Left colon (tissue), 2 donors: ENCODE data around the gene FAM133A. TPM values are rescaled to one million over a fixed set of nuclear protein-coding genes. Genes with fewer than 3 reads are reported as not detected.

ENCODE experiments used
- ATAC-seq: fragments of 200-7000 bp; cut with Tn5 transposase; one replicate; pipeline ENCODE4 v1.9.1; 2020; ENCODE audit warnings: mild to moderate bottlenecking, moderate library complexity
- DNase-seq, 2 donors: peaks; one replicate each; pipeline ENCODE4 v3.0.0-alpha.2; 2020
- intact Hi-C, 2 donors: fragments of 100-400 bp; cut with DNase I in 1 of 2; cut with micrococcal nuclease in 1 of 2; formaldehyde crosslinking; loops; one replicate each; pipeline versions ENCODE4 v1.11.2 to v1.14.0; 2022; cut with DNase I, micrococcal nuclease
- long read RNA-seq: library from polyadenylated mRNA; unstranded; transcript quantifications from one replicate; pipeline ENCODE4 v2.0.0, GENCODE V29; 2021
- total RNA-seq, 2 donors: library from RNA; stranded (reverse); fragmentation: NEBNext Ultra II Directional; extraction: Animal tissue kit (Norgen Biotek cat#: 25700); gene quantifications; one replicate each; pipeline ENCODE4 v1.2.1, GENCODE V29; 2021
- donor health status: DM: no; HTN: no; CAD: no.
- donor health status: DM: yes; HTN: yes; CAD: no.

The FAM133A gene
- total RNA-seq, result not detected
- long read RNA-seq, result 0 reads

DNA sequence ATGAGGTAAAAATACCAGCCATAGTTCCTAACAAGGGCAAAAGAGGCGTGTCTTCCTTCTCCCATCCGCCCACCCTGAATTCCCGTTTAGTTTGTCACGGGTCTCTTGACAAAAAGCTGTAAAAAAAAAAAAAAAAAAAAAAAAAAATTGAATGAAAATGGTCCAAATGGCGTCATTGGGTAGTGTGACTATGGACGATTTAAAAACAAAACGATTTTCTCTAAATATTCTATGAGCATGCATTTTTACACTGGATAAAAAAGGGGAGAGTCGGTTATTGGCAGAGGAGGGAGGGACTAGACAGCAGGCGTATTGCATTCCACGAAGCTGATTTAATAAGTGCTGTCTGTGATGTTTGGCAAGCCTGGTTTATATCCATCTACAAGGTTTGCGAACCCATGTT, at the start of gene FAM133A:
Gene FAM133A (plus strand): TSS at position 338 of the 403 bp plus-strand sequence. CDS start 35,214 bp downstream, outside the sequence.
- intact Hi-C loops, result no loop called here
- DNase-seq (no peak), ATAC-seq (no peak)

DNA sequence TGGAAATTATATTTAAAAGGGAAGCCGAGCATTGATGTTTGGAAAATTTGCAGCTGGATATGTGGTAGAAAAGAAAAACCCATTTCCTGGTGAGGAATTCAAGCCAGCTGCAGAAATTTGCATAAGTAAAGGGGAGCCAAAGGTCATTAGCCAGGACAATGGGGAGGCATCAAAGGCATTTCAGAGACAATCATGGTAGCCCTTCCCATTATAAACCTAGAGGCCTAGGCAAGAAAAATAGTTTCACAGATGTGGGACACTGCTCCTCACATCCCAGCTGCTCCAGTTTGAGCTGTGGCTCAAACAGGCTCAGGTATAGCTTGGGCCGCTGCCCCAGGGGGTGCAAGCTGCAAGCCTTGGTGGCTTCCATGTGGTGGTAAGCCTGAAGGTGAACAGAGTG, 36.4 kb upstream of the FAM133A start:
- DNase-seq (no peak), ATAC-seq (no peak)
- intact Hi-C loops, result no loop called here

DNA sequence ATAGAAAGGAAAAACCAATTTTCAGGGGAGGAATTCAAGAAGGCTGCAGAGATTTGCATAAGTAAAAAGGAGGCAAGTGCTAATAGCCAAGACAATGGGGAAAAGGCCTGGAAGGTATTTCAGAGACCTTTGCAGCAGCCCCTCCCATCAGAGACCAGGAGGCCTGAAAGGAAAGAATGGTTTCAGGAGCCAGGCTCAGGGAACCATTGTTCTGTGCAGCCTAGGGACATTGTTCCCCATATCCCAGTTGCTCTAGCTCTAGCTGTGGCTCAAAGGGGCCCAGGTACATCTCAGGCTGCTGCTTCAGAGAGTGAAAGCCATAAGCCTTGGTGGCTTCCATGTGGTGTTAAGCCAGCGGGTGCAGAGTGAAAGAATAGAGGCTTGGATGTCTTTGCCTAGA, 24.6 kb upstream of the FAM133A start:
- DNase-seq (no peak), ATAC-seq (no peak)
- intact Hi-C loops, result no loop called here

DNA sequence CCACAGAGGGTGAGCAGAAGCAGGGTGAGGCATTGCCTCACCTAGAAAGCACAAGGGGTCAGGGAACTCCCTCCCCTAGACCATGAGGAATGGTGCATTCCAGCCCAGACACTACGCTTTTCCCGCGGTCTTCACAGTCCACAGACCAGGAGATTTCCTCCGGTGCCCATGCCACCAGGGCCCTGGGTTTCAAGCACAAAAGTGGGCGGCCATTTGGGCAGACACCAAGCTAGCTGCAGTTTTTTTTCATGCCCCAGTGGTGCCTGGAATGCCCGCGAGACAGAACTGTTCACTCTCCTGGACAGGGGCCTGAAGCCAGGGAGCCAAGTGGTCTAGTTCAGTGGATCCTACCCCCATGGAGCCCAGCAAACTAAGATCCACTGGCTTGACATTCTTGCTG, 13.4 kb upstream of the FAM133A start:
- ATAC-seq, result no peak
- intact Hi-C loops, result no loop called here

DNA sequence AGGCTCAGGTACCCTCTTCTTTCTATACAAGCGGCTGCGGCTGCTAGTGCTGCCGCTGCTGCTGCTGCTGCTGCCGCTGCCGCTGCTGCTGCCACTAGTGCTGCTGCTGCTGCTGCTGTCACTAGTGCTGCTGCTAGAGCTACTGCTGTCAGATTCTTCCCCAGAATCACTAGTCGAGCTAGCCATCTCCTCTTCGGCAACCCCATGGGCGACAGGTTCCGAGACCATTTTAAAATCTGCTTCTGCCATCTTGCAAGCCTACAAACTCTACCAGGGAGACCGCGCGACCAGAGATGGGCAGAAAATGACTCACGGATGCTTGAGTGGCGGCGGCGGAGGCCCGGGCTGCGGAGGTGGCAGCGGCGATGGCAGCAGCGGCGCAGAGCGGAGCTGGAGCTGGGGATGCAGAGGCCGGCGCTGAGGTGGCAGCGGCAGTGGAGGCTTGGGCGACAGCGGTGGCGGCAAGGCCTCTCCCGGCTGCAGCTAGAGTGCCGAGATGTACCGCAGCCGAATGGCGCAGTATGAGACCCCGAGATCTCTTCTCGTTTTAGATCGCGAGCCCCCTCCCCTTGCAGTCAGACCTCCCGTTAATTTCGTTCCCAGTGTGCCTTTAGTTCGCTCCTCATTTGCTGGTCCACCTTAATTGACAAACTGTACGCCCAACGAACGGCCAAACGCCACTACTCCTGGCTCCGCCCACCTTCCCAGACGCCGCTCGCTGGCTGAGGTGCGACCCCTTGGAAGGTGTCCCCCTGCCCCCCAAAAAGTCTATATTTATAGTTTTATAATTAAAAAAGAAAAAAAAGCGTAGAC, 744 bp upstream of the FAM133A start, which contains the start of gene NAP1L3:
Gene NAP1L3 (minus strand): TSS at position 523 of the 813 bp plus-strand sequence. CDS start 274 bp downstream, at position 249.
- intact Hi-C loops, result no loop called here
- ATAC-seq (peak; percentile 30), DNase-seq (peak; percentile 25 to 26)

More for the DNA sequence above, 13.4 kb upstream of the FAM133A start:
- DNase-seq, result no peak

DNA sequence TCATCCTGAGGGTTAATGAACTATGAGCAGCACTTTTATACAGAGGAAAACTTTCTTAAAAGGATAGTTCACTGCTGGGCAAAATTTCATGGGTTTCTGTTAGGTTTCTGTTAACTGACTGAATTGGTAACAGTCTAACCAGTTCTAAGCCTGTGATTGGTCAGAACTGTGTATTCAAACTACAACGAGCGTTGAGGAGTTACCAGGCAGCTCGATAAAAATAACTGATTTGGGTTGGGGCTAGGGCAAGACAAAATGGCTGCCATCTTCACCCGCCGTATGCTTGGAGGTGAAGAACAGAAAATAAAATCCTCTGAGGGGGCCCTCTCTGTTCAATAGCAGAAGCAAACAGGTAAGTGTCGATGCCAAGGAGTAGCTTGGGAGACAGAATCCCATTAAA, 22.0 kb downstream of the FAM133A start:
- intact Hi-C loops, result no loop called here
- no peak for DNase-seq
- ATAC-seq, result no peak

DNA sequence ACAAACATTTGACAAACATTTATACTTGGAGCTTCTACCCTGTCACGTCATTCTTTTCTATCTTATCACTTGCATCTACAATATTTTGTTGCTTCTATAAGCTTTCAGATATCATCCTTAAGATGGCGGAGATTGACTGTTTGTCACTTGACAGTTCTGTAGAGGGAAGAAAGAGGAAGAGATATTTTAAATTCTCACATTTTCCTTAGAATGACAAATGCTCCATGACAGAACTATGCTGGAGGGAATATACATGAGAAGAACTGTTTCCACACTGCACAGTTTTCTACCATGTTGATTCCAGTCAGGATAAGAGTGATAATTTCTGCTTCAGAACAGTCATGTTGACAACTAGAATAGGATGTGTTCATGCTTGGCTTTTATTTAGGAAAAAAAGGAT, 29.7 kb downstream of the FAM133A start:
- intact Hi-C loops, result no loop called here

DNA sequence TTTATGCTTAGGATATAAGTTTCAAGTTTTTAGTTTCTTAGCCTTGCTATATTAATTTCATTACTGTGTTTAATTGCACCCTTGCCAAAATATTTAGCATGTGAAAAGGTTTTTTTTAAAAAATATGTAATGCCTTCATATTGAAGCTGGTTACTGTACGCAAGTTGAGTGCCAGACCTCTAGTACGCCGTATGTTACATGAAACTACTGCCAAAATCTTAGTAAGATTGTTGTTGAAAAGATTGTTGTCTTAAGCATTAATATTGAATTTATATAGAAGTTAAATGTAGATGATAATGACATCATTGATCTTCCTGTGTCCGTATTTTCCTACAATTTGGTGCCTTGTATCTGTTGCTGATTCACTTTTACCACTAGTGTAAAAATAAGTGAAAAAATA, 37.1 kb downstream of the FAM133A start:
- intact Hi-C loops, result no loop called here
- ATAC-seq (no peak), DNase-seq (no peak)

More for the DNA sequence above, 29.7 kb downstream of the FAM133A start:
- DNase-seq (no peak), ATAC-seq (no peak)

DNA sequence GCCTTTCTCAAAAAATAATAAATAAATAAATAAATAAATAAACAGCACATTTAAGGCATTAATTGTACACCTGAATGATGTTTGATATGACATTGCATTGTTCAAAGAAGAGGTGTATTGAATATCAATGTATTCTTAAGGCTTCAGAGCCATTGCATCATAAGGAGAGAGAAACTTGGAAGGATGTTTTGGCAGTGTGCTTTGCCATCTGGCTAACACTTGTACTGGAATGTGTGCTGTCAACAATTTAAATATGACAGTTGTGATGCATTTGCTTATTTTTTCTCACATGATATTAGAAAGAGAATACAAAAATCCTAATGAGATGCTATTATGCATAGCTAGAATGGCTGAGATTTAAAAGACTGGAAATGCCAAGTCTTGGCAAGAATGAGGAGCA, 67.8 kb downstream of the FAM133A start:
- ATAC-seq (no peak), DNase-seq (no peak)
- intact Hi-C loops, result no loop called here

DNA sequence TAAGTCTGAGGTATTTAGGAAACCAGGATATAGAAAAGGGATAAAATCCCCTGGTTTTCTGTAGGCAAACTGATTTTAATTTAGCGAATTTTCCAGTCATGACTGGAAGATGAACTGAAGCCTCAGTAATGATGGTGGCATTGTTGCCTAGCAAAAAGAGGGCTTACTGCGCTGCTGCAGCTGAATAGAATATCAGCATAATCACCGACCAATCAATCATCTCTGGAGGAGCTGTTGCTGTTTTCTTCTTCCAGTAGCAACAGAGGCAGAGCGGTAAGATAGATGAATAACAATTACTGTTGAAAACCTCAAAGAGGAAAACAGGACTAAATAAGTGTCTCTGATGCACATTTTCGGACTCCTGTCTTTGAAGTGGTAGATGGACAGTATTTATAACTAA, 86.2 kb downstream of the FAM133A start:
- intact Hi-C loops, result no loop called here
- DNase-seq, result no peak
- ATAC-seq, result no peak

Other genes with a start within 250 kb of the FAM133A start
- 1 to 10 TPM in 1 of 2 donors, under 1 TPM in 1; 0.43 to 1.3 TPM for gene NAP1L3, start 628 bp upstream of the FAM133A start, total RNA-seq